NT2/D1 (cell line): ENCODE results near the gene ZNF358.

Experiments used
- YY1 ChIP-seq: IDR thresholded peaks from 2 replicates; pipeline ENCODE4 v1.6.1; 2011; ENCODE audit not compliant: insufficient read length, insufficient read depth
- ZNF274 ChIP-seq: IDR thresholded peaks from 2 replicates; pipeline ENCODE4 v1.6.1; 2011; ENCODE audit warnings: mild to moderate bottlenecking, low read depth, low read length

- TF ChIP-seq ZNF274: no peak
- no peak for TF ChIP-seq YY1
These were observed 29.0 kb upstream of the ZNF358 start for GRCh38 chr19:7486923-7487322.
